GM12874 (cell line): Measurements from ENCODE around the gene RAB44.

ENCODE experiments used
- CTCF ChIP-seq: IDR thresholded peaks from 2 replicates; pipeline ENCODE4 v1.5.1; 2011; ENCODE audit warnings: low read depth, mild to moderate bottlenecking, control low read depth, low read length, moderate library complexity; ENCODE audit not compliant: insufficient read depth

The RAB44 gene

GRCh38 chr6:36656441-36656840 is 41.2 kb upstream of the RAB44 start:
- TF ChIP-seq CTCF, result no peak

GRCh38 chr6:36657271-36657670 is 40.4 kb upstream of the RAB44 start:
- TF ChIP-seq CTCF, result no peak

- TF ChIP-seq CTCF, result no peak
Observed at GRCh38 chr6:36657942-36658544, 39.6 kb upstream of the RAB44 start.

- TF ChIP-seq CTCF, result no peak
Observed at GRCh38 chr6:36659271-36659670, 38.4 kb upstream of the RAB44 start.

- TF ChIP-seq CTCF, result no peak
Observed at GRCh38 chr6:36660771-36661471, 36.7 kb upstream of the RAB44 start.

GRCh38 chr6:36662380-36662779 is 35.2 kb upstream of the RAB44 start:
- no peak for TF ChIP-seq CTCF

GRCh38 chr6:36662827-36663256 is 34.8 kb upstream of the RAB44 start:
- no peak for TF ChIP-seq CTCF
